PC-9 (cell line): ENCODE measurements around the gene JUND.

Experiments used
- EZH2 ChIP-seq: fragments of 200-600 bp; sonication (generic); IDR thresholded peaks from 2 replicates; pipeline ENCODE4 v1.8.0; 2017; ENCODE audit warnings: antibody characterized with exemption, low read depth
- TF ChIP-seq, protein P1 (sequence below): fragments of 200-600 bp; sonication (generic); conservative IDR thresholded peaks from 2 replicates; pipeline ENCODE4 v1.6.1; 2017; ENCODE audit warnings: mixed run types, antibody characterized with exemption, mild to moderate bottlenecking, moderate library complexity

GRCh38 chr19:18291019-18291524 lies 9.7 kb upstream of the JUND start:
- TF ChIP-seq, protein P1, sequence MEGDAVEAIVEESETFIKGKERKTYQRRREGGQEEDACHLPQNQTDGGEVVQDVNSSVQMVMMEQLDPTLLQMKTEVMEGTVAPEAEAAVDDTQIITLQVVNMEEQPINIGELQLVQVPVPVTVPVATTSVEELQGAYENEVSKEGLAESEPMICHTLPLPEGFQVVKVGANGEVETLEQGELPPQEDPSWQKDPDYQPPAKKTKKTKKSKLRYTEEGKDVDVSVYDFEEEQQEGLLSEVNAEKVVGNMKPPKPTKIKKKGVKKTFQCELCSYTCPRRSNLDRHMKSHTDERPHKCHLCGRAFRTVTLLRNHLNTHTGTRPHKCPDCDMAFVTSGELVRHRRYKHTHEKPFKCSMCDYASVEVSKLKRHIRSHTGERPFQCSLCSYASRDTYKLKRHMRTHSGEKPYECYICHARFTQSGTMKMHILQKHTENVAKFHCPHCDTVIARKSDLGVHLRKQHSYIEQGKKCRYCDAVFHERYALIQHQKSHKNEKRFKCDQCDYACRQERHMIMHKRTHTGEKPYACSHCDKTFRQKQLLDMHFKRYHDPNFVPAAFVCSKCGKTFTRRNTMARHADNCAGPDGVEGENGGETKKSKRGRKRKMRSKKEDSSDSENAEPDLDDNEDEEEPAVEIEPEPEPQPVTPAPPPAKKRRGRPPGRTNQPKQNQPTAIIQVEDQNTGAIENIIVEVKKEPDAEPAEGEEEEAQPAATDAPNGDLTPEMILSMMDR = no peak
- no peak for TF ChIP-seq EZH2
